ENCODE data around the gene SRCIN1.

The SRCIN1 gene

GRCh38 chr17:38561416-38562214 is 44.1 kb downstream of the SRCIN1 start:
- peak in 1 of 3 donors; percentile 27 for DNase-seq

- DNase-seq = peak in 1 of 3 donors; percentile 50
These were observed 45.0 kb downstream of the SRCIN1 start for GRCh38 chr17:38560503-38561318.

DNA sequence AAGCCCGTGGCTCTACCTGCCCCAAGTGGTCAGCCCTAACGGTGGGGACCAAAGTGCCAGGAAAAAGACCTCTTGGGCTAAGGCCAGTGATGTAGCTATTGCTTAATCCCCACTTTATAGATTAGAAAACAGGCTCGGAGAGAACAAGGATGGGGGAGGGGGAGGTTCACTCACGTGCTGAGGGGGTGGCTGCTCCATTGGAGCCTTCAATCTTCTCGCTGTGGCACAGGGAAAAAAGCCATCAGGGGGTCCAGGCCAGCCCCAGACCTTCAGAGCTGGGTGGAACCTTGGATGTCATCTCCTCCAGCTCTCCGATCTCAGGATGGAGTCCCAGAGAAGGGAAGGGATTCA is 45.9 kb downstream of the SRCIN1 start:
- no peak for DNase-seq

GRCh38 chr17:38559051-38559879 is 46.5 kb downstream of the SRCIN1 start:
- peak; percentile 91 to 95 (median 91) for DNase-seq

GRCh38 chr17:38558728-38559050 is 47.1 kb downstream of the SRCIN1 start:
- DNase-seq = no peak

DNA sequence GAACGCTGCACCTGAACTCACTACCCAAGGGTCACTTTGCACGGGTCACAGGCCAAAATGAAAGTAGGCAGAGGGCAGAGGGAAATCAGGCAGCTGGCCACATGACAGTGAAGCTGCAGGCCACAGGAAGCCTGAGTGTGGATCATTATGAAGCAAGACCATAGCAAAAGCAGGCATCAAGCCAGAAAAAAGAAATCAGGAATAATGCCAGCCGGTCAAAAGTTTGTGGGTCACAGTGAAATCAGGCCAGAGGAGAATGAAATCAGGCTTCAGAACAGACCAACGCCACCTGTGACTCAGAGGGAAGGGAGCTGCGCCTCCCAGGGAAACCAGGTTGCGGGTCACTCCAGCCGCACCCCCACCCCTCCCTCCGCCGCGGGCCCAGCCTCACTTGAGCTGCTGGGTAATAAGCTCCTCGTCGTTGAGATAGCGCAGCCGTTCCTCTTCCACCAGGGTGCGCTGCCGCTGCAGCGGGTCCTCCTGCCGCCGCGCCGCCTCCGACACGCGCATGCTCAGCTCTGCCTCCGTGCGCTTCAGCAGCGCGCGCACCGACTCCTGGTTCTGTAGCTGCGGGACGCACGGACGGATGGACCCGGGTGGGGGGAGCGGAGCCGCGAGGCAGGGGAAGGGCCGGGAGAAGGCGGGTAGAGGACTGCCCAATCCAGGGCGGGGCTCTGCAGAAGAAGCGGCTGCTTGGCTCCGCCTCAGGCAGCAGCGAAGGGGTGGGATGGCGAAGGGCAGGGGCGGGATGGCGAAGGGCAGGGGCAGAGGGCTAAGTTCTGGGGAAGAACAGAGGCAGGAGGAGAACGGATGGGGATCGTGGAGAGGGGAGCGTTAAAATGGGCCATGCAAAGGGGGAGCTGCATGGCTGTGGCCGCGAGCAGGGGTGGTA is 47.7 kb downstream of the SRCIN1 start:
- peak; percentile 94 to 96 (median 96) for DNase-seq

DNA sequence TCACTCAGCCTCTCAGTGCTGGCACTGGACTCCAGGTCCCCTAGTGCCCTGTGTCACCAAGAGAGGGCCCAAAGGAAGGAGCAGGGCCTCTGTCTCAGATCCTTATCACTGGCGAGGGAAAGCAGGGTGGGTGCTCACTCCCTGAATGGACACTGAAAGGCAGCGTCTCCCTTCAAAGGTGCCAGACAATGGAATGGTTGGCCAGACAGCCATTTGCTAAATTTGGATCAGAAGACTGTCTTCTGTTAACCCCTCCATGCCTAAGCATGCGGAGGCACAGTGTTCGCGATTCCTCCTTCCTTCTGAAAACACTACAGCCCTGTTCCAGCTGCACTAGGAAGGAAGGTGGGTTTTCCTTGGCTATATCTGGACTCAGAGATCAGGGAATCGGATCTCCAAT is 48.4 kb downstream of the SRCIN1 start:
- no peak for DNase-seq

DNA sequence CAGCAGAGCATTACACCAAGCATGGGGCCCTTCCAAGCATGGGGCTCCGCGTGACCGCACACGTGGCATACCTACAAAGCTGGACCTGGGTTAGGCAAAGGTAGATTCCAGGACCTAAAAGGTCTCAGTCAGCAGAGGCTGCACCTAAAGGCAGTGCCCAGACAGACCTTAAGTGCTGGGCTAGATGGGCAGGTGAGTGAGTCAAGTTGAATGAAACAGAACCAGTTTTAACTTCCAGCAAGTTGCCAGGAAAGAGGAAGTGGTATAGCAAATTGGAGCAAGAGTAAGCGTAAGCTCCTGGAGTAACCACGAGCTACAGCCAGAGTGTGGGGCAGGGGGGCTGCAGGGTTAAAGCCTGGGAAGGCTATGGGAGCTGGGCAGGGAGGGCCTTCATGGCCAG is 49.5 kb downstream of the SRCIN1 start:
- peak; percentile 41 to 53 (median 53) for DNase-seq

DNA sequence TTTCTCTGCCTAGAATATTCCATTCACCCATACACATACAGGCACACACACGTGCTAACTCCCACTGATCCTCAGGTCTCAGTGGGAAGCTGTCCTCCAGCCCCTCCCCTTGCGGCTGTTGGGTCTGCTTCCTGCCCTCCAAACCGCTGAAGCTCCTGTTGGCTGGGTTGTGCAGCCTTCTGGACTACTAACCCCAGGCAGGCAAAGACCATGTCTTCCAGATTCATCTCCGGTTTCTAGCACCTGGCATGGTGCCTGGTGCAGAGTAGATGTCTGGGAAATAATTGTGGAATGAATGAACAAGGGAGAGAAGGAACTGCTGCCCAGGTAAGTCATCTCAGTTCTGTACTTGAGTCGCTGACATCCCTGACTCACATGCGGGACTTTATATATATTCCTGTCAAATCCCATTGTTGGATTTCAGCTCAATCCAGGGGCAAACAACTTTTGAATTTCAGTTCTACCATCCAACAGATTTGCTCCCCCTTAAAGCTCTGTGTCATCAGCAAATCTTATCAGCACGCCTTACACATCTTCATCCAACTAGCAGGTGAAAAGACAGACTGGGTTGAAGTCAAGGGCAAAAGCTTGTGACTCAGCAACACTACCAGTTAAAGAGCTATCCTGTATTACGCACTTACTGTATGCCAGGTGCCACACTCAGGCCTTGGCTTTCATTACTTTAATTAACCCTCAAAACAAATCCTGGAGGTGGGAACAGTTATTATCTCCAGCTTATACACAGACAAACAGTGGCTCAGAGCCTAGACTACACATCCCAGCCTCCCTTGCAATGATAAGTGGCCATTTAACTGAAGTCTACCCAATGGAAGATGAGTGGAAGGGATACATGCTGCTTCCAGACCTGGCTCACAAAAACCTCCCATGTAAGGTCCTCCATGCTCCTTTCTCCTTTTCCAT is 51.1 kb downstream of the SRCIN1 start:
- DNase-seq = no peak

- no peak for DNase-seq
These were observed 53.4 kb downstream of the SRCIN1 start for GRCh38 chr17:38552343-38552742.

DNA sequence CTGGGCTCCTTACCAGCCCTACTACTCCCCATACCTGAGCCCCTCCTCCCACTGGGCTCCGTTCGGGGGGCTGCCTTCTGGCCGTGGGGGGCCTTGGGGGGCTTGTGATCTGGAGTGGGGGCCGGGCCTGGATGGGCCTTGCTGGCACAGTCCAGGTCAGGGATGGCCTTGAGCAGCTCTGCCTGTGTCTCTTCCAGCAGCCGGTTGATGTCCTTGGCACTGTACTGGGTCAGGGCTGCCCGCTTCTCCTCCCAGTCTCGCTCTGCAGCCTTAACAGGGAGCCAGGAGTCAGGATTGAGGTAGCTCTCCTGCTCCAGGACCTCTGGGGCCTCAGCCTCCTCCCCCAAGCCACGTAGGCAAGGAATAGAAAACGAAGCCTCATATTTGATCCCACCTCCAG is 54.6 kb downstream of the SRCIN1 start:
- no peak for DNase-seq

GRCh38 chr17:38550661-38551060 is 55.1 kb downstream of the SRCIN1 start:
- no peak for DNase-seq

- no peak for DNase-seq
These were observed 56.5 kb downstream of the SRCIN1 start for GRCh38 chr17:38549285-38549684.

DNA sequence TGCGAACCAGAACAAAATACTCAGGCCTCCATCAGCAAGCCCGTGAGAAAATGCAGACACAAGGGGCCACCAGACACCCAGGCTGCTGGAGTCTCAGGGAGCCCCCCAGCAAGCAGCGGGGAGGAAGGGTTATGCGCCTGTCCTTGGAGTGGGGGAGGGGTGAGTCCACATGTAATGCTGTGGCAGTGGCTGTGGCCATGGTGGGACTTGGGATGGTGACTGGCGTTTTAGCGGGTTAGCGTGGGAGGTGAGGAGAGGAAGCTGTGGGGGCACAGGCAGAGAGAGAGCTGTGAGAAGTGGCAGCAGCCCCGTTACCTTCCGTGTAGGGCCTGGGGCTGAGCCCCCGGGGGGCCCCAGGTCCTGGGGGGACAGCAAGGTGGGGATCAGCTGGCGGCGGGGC is 58.3 kb downstream of the SRCIN1 start:
- peak in 2 of 3 donors; percentile 42 to 47 for DNase-seq

DNA sequence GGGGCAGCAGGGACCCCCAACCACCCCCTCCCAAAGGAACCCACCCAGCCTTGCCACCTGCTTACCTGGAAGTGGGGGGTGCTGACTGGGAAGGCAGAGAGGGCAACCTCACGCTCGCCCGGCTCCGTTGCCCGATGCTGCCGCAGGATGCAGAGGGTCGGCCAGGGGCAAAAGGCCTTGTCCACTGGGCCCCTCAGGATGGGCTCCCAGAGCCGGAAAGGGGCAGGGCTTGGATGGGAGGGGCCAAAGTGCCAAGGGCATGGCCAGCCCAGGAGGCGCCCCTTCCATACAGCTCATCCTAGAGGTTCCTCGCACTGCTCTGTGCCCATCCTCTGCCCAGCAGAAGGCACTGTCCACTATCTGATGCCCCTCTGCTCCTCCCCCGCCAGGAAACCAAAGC is 59.4 kb downstream of the SRCIN1 start:
- no peak for DNase-seq

DNA sequence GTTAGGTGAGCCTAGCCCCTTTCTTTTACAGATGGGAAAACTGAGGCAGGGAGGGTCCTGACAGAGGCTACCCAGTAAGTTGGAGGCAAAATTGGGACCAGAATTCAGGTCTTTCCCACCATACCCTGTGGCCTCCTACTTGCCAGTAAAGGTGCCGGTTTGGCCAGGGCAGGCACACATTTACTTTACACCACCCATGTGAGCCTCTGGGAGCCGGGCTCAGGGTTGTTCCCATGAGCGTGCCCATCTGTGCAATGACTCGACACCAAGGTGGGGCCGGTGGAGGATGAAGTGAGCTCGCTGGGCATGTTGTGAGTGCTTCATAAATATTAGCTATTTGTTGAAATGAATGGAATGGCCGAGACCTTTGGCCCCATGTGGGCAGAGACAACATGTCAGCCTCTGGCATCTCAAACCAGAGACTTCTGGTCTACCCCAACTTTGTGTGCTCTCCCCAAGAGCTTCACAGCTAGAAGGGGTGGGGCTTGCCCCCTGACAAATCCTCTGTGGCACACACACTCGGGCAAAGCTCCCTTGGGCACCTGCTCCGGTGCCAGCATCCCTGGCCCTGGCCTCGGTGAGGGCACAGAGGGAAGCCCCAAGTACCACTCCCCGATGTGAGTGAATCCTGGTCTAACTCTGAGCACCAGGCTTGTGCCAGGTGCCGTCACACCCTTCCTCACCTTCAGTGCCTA is 60.1 kb downstream of the SRCIN1 start:
- no peak for DNase-seq

DNA sequence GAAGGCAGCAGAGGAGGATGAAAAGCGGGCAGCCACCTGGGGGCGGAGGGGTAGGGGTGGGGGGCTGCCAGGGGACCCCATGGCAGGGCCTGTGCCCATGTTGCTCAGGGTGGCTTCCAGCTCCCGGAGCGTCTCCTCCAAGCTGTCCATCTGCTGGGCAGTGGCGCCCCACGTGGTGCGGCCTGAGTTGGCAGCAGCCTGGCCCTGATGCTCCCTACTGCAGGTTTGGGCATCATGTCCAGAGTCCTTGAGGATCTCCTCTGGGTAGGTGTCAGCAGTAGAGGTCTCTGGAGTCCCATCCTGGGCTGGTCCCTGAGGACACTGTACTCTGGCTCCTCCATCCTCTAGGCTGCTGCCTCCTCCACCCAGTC is 60.9 kb downstream of the SRCIN1 start:
- no peak for DNase-seq

DNA sequence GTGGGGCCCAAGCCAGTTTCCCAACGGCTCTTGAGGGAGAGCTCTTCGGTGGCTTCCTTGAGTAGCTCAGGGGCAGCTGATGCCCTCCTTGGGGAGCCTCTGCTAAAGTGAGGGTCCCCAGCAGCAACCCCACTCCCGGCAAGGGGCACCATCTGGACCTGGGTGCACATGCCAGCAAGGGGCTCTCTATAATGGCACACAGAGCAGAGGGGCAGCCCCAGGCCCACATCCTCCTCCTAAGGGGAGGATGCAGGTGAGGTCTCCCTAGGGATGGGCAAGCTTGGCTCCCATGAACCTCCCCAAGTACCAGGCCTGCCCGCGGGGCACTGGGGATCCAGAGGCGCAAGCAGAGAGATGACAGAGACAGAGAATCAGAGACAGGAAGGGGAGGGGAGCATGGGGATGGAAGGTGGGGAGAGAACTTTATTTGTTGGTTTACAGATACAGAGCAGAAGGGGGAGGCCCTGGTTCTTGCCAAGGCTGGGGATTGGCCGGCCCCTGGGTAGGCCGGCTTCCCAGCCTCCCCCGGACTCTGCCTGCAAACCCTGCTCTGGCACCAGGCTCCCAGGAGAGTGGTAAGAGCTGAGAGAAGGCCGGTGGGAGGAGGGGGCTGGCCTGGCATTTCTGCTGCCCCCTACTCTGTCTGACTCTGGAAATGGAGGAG is 61.4 kb downstream of the SRCIN1 start:
- DNase-seq = no peak

GRCh38 chr17:38543403-38544174 is 62.2 kb downstream of the SRCIN1 start:
- no peak for DNase-seq
